ENCODE results near the gene XIRP2.
"Not testable (repeated sequence)": the region's sequence is repeated elsewhere in the genome, so short reads cannot be mapped to it uniquely, and the experiment has no call there.

The XIRP2 gene

GRCh38 chr2:167200019-167200418 is 311.7 kb downstream of the XIRP2 start:
- DNase-seq: no peak

- DNase-seq: no peak
Measured at GRCh38 chr2:167209784-167210183, 321.5 kb downstream of the XIRP2 start.

GRCh38 chr2:167212014-167212648 is 323.9 kb downstream of the XIRP2 start:
- peak; percentile 30 for DNase-seq

GRCh38 chr2:167215595-167215994 is 327.3 kb downstream of the XIRP2 start:
- DNase-seq: no peak

GRCh38 chr2:167237478-167237877 is 349.2 kb downstream of the XIRP2 start:
- no peak for DNase-seq

GRCh38 chr2:167240671-167241070 is 352.4 kb downstream of the XIRP2 start:
- DNase-seq: no peak

GRCh38 chr2:167249197-167249596 is 360.9 kb downstream of the XIRP2 start:
- DNase-seq: no peak

- DNase-seq: no peak
Measured at GRCh38 chr2:167253025-167253424, 364.7 kb downstream of the XIRP2 start.

GRCh38 chr2:167254721-167255120 is 366.4 kb downstream of the XIRP2 start:
- DNase-seq: no peak

- no peak for DNase-seq
Measured at GRCh38 chr2:167258712-167259111, 370.4 kb downstream of the XIRP2 start.

- peak; percentile 2 for DNase-seq
Measured at GRCh38 chr2:167264380-167264779, 376.1 kb downstream of the XIRP2 start.

GRCh38 chr2:167265004-167265403 is 376.7 kb downstream of the XIRP2 start:
- DNase-seq: no peak

- no peak for DNase-seq
Measured at GRCh38 chr2:167265722-167266121, 377.4 kb downstream of the XIRP2 start.

- not testable (repeated sequence) for DNase-seq
Measured at GRCh38 chr2:167268245-167268644, 380.0 kb downstream of the XIRP2 start.

GRCh38 chr2:167271932-167272331 is 383.7 kb downstream of the XIRP2 start:
- DNase-seq: no peak

- no peak for DNase-seq
Measured at GRCh38 chr2:167275046-167275445, 386.8 kb downstream of the XIRP2 start.

- no peak for DNase-seq
Measured at GRCh38 chr2:167279810-167280209, 391.5 kb downstream of the XIRP2 start.

GRCh38 chr2:167287212-167287611 is 398.9 kb downstream of the XIRP2 start:
- no peak for DNase-seq

- no peak for DNase-seq
Measured at GRCh38 chr2:167289651-167290410, 401.6 kb downstream of the XIRP2 start.

GRCh38 chr2:167292430-167293171 is 404.3 kb downstream of the XIRP2 start, which contains the start of gene B3GALT1:
Gene B3GALT1, plus strand, starts transcription at chr2:167293001.
- peak; percentile 78 for DNase-seq

GRCh38 chr2:167293172-167293781 is 405.0 kb downstream of the XIRP2 start:
- peak; percentile 7 for DNase-seq

GRCh38 chr2:167293943-167294775 is 405.9 kb downstream of the XIRP2 start:
- peak; percentile 6 for DNase-seq

Measured in activated CD4-positive, alpha-beta T cell treated with anti-CD3 and anti-CD28 coated beads for 48 hours (primary cell).